Tibial nerve (tissue), 4 donors: ENCODE data around the gene LDB3.

ENCODE experiments used
- EP300 ChIP-seq, 2 donors: sonication (generic); formaldehyde crosslinking; IDR thresholded peaks; one replicate each; pipeline ENCODE4 v1.6.1; 2017; ENCODE audit warnings: antibody characterized with exemption in 2 of 2, mild to moderate bottlenecking in 1 of 2
- TF ChIP-seq, protein P1 (sequence below), 5 experiments: fragments of 200-600 bp in 3 of 5; fragments of 450-650 bp in 2 of 5; sonication (generic) in 3 of 5; IDR thresholded peaks; one replicate each; pipeline ENCODE4 v1.5.1; 2016 to 2019; ENCODE audit warnings: antibody characterized with exemption in 5 of 5, mild to moderate bottlenecking in 3 of 5, moderate library complexity in 2 of 5

DNA sequence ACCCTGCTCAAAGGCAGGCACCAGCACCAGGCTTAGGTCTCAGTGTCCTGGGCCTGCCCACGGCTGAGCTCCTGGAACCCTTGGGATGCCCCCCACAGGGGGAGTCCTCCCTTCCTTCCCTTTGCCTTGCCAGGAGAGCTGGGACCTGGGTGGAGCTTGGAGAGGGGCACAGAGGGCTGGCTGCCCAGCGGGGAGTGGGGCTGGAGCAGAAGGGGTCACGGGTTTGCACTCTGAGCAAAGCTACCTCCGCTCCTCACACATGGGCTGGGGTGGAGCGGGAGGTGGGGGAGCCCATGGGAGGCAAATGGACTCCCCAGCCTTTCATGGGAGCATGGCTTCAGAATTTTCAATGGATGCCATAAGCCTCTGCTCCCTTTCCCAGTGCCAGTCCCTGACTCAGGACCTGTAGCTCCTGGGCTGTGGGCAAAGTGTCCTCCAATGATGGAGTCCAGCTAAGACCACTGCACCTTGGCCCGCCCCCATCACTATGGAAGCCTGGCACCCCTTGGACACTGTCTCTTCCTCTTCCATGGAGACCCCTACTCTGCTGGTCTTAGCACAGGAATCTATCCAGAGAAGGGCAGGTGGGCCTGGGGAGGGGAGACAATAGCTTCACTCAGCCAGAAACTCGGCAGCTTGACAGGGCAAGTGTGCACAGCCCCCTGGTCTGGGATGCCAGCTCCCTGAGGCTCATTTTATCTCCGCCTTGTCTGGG lies 39.9 kb downstream of the LDB3 start:
- TF ChIP-seq, protein P1, sequence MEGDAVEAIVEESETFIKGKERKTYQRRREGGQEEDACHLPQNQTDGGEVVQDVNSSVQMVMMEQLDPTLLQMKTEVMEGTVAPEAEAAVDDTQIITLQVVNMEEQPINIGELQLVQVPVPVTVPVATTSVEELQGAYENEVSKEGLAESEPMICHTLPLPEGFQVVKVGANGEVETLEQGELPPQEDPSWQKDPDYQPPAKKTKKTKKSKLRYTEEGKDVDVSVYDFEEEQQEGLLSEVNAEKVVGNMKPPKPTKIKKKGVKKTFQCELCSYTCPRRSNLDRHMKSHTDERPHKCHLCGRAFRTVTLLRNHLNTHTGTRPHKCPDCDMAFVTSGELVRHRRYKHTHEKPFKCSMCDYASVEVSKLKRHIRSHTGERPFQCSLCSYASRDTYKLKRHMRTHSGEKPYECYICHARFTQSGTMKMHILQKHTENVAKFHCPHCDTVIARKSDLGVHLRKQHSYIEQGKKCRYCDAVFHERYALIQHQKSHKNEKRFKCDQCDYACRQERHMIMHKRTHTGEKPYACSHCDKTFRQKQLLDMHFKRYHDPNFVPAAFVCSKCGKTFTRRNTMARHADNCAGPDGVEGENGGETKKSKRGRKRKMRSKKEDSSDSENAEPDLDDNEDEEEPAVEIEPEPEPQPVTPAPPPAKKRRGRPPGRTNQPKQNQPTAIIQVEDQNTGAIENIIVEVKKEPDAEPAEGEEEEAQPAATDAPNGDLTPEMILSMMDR (IDR thresholded peaks at IDR 0.05) = no peak
- no peak for TF ChIP-seq EP300 (IDR thresholded peaks at IDR 0.05)
